Stimulated activated CD8-positive, alpha-beta memory T cell treated with anti-CD3 and anti-CD28 coated beads, Interleukin-12 subunit alpha, Interleukin-12 subunit beta, amount 100 ng/mL, for 4 hours (primary cell): ENCODE measurements around the gene AQP3.
"Not testable (repeated sequence)": the region's sequence is repeated elsewhere in the genome, so short reads cannot be mapped to it uniquely, and the experiment has no call there.

ENCODE experiments used
- DNase-seq: peaks from one replicate; pipeline ENCODE4 v3.0.0-alpha.2; 2020; ENCODE audit warnings: low read depth

The AQP3 gene

GRCh38 chr9:33442125-33442524, 5.3 kb downstream of the AQP3 start:
- no peak for DNase-seq

- no peak for DNase-seq
Observed at GRCh38 chr9:33440609-33441008, 6.8 kb downstream of the AQP3 start.

DNA sequence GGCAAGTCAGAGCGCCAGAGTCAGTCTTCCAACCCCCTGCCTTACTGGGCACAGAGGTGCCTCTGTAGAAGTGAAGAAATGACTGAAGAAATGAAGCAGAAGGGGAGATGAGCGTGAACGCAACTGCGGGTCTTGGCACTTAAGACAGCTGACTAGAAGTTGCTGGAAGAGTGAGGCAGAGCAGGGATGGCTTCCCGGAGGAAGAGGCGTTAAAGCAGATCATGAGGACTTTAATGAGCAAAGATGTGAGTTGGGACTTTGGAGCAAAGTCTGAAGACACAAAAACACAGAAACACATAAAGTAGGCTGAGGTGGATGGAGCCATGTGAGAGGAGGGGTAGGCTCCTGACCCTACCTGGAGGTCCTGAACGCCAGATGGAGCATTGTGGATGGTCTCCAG, 7.2 kb downstream of the AQP3 start:
- DNase-seq = no peak

- no peak for DNase-seq
Observed at GRCh38 chr9:33439731-33440130, 7.7 kb downstream of the AQP3 start.

- no peak for DNase-seq
Observed at GRCh38 chr9:33438926-33439680, 8.3 kb downstream of the AQP3 start.

- no peak for DNase-seq
Observed at GRCh38 chr9:33437898-33438297, 9.5 kb downstream of the AQP3 start.

DNA sequence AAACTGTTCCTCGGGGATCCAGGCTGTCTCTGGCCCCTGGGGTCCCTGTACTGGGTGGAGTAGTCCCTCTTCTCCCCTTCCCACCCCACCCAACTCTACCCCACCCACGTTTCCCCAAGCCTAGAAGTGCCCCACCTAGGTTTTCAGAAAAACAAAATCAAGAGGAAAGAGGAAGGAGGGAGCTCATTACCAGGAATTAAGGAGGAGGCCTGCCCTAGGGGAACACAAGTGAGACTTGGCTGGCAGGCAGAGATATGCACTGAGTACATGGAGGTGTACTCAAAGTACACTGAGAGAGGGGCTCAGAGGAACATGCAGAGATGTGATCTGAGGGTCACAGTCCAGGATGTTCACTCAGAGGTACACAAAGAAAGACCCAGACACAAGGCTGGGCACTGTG, 10.2 kb downstream of the AQP3 start:
- DNase-seq = no peak

DNA sequence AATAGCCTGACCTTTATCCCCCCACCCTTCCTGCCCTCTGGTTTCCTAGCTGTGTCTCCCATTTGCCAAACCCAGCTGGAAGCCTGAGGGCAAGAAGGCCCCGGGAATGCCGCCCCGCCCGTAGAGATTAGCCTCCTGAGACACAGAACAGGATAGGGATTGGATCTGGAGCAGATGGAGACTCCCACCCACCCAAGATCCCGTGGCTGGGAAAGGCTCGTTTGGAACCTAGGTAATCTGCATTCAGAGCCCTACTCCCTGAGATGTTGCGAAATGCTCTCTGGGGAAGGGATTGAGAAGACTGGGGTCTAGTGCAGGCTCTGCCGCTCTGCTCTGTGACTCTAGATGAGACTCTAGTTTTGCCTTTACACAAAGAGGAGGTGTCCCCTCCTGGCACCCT, 10.9 kb downstream of the AQP3 start:
- DNase-seq = no peak

DNA sequence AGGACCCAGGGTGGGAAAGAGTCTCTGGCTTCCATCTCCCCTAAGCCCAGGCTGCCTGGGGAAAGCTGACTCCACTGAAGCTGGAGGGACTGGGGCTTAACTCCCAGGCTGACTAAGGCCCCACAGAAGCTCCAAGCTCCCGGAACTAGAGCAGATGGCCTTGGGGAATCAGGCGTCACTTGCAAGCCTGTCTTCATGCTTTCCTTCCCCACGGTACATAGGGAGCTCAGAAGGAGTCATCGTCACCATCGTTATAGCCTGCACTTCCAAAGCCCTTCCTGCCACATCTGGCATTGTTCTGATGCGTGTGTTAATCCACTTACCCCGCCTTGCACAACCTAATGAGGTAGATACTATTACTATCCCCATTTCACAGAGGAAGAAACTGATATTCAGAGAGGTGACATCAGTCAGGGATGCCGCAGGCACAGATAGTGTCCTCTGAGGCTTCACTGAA, 11.5 kb downstream of the AQP3 start:
- no peak for DNase-seq

- DNase-seq = no peak
Observed at GRCh38 chr9:33434317-33435105, 12.9 kb downstream of the AQP3 start.

GRCh38 chr9:33433871-33434270, 13.5 kb downstream of the AQP3 start:
- no peak for DNase-seq

GRCh38 chr9:33431420-33431819, 16.0 kb downstream of the AQP3 start:
- no peak for DNase-seq

GRCh38 chr9:33430942-33431341, 16.5 kb downstream of the AQP3 start:
- DNase-seq = no peak

DNA sequence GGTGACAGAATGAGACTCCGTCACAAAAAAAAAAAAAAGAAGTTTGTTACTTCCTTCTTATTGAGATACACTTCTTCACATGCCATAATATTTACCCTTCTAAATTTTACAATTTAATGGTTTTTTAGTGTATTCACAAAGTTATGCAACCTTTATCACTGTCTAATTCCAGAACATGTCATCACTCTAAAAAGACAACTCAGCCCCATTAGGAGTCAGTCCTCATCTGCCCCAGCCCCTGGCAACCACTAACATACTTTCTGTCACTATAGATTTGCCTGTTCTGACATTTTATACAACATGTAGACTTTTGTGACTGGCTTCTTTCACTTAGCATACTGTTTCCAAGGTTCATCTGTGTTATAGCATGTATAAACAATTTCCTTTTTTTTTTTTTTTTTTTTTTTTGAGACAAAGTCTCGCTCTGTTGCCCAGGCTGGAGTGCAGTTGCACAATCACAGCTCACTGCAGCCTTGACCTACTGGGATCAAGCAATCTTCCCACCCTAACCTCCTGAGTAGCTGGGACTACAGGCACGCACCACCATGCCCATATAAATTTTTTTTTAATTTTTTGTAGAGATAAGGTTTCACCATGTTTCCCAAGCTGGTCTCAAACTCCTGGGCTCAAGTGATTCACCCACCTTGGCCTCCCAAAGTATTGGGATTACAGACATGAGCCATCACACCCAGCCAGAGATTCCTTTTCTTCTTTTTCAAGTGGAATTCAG, 18.0 kb downstream of the AQP3 start:
- DNase-seq = no peak

DNA sequence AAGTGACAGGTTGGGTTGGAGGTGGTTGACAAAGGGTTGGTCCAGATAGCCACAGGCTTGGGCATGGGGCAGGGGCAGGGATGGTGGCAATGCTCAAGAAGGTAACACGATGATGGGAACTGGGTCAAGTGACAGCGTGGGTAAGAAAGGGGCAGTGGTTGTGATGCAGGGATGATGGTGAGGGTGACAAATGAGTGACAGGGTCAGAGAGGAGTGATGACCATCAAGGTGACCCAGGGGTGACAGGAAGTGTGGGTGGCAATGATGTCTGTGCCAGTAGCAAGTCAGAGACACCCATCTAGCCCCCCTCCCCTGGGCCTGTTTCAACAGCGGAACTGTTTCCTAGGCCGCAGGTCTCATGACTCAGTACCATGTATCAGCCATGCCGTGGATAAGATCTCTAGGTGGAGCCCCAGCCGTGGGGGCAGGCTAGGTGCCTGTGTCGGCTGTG, 20.5 kb downstream of the AQP3 start:
- DNase-seq = no peak

DNA sequence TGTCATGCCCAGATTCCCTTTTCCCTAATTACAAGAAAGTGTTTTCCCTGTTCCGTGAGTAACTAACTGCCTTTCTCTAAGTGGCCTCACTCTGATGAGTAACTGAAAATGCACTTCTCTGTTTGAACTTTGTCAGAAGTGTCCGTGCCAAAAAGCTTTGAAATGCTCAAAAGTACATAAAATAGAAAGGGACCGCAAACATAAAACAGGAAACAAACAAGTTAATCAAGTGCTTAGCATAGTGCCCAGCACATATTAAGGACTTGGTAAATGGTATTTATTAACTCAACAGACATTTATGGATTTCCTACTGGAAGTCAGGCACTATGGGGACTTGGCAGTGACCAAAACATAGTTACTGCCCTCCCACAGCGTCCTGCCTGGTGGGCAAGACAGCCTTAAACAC, 22.3 kb downstream of the AQP3 start:
- DNase-seq = no peak

- not testable (repeated sequence) for DNase-seq
Observed at GRCh38 chr9:33424492-33424891, 22.9 kb downstream of the AQP3 start.

DNA sequence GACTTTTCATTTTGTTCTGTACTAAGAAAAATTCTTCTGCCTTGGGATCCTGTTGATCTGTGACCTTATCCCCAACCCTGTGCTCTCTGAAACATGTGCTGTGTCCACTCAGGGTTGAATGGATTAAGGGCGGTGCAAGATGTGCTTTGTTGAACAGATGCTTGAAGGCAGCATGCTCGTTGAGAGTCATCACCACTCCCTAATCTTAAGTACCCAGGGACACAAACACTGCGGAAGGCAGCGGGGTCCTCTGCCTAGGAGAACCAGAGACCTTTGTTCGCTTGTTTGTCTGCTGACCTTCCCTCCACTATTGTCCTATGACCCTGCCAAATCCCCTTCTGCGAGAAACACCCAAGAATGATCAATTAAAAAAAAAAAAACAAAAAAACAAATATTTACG, 23.4 kb downstream of the AQP3 start:
- not testable (repeated sequence) for DNase-seq

DNA sequence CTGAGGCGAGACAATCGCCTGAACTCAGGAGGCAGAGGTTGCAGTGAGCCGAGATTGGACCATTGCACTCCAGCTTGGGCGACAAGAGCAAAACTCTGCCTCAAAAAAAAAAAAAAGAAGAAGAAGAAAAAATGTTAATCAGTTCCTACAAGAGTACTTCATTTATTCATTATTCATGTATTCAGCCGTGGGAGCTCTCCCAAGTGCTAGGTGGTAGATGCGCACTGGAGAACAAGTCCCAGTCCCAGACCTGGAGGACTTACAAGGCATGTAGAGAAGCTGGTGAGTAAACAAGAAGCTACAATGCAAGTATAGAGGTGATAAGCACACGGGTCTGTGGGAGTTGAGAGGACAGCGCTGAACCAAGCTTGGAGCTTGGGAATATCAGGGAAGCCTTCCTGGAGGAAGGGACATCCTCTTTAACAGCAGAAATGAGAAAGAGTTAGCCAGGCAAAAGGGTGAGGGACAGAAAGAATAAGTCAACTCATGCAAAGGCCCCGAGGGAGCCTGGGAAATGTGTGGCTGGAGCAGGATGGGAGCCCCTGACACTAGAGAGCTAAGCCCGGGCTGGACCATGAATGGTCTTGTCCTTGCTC, 27.6 kb downstream of the AQP3 start:
- DNase-seq = no peak

DNA sequence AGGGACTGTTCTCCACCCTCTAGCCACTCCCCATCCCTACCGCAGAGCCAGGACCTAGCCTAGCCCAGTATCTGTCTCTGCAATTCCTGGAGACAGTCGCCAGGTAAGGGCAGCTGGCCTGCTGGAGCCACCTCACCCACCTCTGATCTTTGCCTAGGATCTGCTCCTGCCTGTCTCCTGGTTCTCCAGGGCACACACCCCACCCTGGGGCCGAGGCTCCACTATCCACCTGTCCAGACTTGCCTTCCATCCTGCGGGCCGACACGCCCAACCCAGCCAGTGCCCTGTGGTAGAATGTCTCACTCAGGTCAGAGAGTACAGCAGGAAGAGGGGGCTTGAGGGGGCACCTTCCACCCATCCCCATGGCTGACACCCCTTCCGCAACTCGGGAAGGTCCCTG, 29.3 kb downstream of the AQP3 start:
- DNase-seq = no peak

DNA sequence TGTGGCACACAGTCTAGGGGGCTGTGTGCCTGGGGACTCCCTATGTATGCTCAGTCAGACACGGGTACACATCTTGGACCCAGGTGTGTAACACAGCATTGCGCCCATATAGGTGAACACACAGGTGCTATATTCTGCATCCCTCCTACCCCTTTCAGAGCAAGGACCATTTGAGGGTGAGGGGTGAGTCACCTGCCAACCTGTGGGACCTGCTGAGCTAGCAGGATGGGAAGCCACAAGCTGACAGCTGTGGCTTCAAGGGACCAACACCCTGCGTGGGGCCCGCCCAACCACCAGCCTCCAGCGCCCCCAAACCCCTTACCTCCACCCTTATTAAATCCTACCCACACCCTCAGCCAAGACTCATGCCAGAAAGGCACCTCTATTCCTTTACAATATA, 30.4 kb downstream of the AQP3 start:
- DNase-seq = no peak

- DNase-seq = peak; percentile 52
Observed at GRCh38 chr9:33415501-33416038, 31.8 kb downstream of the AQP3 start.
